ENCODE results near the gene THSD7B. TPM values are rescaled to one million over a fixed set of nuclear protein-coding genes. Genes with fewer than 3 reads are reported as not detected.
"Not testable (repeated sequence)": the region's sequence is repeated elsewhere in the genome, so short reads cannot be mapped to it uniquely, and the experiment has no call there.

Gene THSD7B
- total RNA-seq, 4 donors from 2014 or later, result under 0.01 to 0.29 (median 0.03) TPM

DNA sequence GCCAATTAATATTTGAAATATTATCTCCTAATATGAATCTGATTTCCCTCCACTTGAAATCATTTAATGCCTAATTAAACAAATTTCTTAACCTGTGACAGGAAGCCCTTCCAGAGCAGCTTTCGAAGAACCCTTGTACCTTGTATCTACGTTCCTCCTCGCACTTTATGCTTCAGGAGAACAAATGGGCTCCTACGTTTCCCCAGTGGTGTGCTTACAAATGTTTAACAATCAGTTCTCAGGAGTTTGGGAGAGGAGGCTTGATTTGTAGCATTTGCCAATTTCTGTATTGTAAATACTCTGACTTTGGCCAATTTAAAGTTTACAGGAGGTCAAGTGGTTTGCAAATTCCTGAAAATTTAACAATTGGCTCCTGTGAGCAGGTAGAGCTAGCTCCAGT lies 327.8 kb downstream of the THSD7B start:
- 88% methylated on average over 4 of the region's 4 CpGs for WGBS
- Histone ChIP-seq H3K9me3 (peaks cover 0 to under 1% (median 0%) of the 10 kb centered on the region in 4 donors), H3K27ac (replicated peaks in 1 of 4) (no peak overlapping the region), H3K4me3 (no peak overlapping the region), H3K36me3 (no peaks in the 10 kb centered on the region), H3K4me1 (no peaks in the 10 kb centered on the region), H3K27me3 (no peaks in the 10 kb centered on the region)
- intact Hi-C loops (cut with DNase I), result no loop called here
- no peak for DNase-seq (ENCODE audit: extremely low spot score)
- TF ChIP-seq POLR2AphosphoS5 (IDR thresholded peaks at IDR 0.05), result no peak
- TF ChIP-seq EP300 (IDR thresholded peaks at IDR 0.05), result no peak
- no peak for TF ChIP-seq POLR2A (IDR thresholded peaks at IDR 0.05; ENCODE audit: low read depth)
- TF ChIP-seq CTCF (IDR thresholded peaks at IDR 0.05), result no peak

- Histone ChIP-seq H3K9me3 (no peaks in the 10 kb centered on the region), H3K4me1 (no peaks in the 10 kb centered on the region), H3K27ac (replicated peaks in 1 of 4) (no peak overlapping the region), H3K4me3 (no peak overlapping the region), H3K36me3 (no peaks in the 10 kb centered on the region), H3K27me3 (no peaks in the 10 kb centered on the region)
- no peak for TF ChIP-seq POLR2AphosphoS5 (IDR thresholded peaks at IDR 0.05)
- no peak for TF ChIP-seq EP300 (IDR thresholded peaks at IDR 0.05)
- no peak for TF ChIP-seq CTCF (IDR thresholded peaks at IDR 0.05)
- TF ChIP-seq POLR2A (IDR thresholded peaks at IDR 0.05; ENCODE audit: low read depth), result no peak
- no peak for DNase-seq (ENCODE audit: extremely low spot score)
- intact Hi-C loops (cut with DNase I), result no loop called here
These were observed 330.8 kb downstream of the THSD7B start for GRCh38 chr2:137096187-137096586.

DNA sequence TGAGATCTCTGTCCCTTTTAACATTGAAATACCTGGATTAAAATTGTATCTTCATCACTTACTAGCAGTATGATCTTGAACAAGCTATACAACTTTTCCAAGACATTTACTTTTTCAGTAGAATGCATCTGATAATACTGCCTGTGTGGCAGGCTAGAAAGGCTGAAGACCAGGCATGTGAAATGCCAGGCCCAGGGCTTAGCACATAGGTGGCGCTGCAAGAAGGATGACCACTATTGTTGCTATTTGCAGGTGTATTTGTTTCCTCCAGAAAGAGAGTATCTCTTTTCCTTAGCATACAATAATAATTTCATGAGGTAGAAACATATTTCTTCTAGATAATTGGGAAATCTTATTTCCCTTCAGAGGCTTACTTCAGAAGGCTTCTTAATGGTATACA lies 331.3 kb downstream of the THSD7B start:
- intact Hi-C loops (cut with DNase I), result no loop called here
- H3K4me1 ChIP-seq, result no peaks in the 10 kb centered on the region
- no peaks in the 10 kb centered on the region for H3K36me3 ChIP-seq
- no peak for TF ChIP-seq POLR2AphosphoS5 (IDR thresholded peaks at IDR 0.05)
- no peak for TF ChIP-seq EP300 (IDR thresholded peaks at IDR 0.05)
- TF ChIP-seq CTCF (IDR thresholded peaks at IDR 0.05), result no peak
- no peak for TF ChIP-seq POLR2A (IDR thresholded peaks at IDR 0.05; ENCODE audit: low read depth)
- no peak overlapping the region for H3K27ac ChIP-seq (replicated peaks in 1 of 4)
- WGBS, result 79% methylated on average over 1 of the region's 1 CpG
- no peak for DNase-seq (ENCODE audit: extremely low spot score)
- H3K27me3 ChIP-seq, result no peaks in the 10 kb centered on the region
- no peaks in the 10 kb centered on the region for H3K9me3 ChIP-seq
- H3K4me3 ChIP-seq, result no peak overlapping the region

DNA sequence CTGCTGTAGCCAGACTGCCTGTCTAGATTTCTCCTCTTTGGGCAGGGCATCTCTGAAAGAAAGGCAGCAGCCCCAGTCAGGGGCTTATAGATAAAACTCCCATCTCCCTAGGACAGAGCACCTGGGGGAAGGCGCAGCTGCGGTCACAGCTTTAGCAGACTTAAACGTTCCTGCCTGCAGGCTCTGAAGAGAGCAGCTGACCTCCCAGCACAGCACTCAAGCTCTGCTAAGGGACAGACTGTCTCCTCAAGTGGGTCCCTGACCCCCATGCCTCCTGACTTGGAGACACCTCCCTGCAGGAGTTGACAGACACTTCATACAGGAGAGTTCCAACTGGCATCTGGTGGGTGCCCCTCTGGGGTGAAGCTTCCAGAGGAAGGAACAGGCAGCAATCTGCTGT lies 336.5 kb downstream of the THSD7B start:
- DNase-seq (ENCODE audit: extremely low spot score); H3K27me3 ChIP-seq; H3K27ac ChIP-seq (replicated peaks in 1 of 4); H3K4me1 ChIP-seq; H3K4me3 ChIP-seq; H3K36me3 ChIP-seq; intact Hi-C loops (cut with DNase I); H3K9me3 ChIP-seq: not testable (repeated sequence)
- 100% methylated on average over 2 of the region's 3 CpGs for WGBS

GRCh38 chr2:137107904-137108303 lies 342.6 kb downstream of the THSD7B start:
- intact Hi-C loops (cut with DNase I), result no loop called here

More at GRCh38 chr2:137107904-137108303, 342.6 kb downstream of the THSD7B start:
- Histone ChIP-seq H3K36me3 (no peaks in the 10 kb centered on the region), H3K4me3 (no peak overlapping the region), H3K27me3 (no peaks in the 10 kb centered on the region), H3K9me3 (peaks cover 0 to 8% (median 0%) of the 10 kb centered on the region in 4 donors), H3K4me1 (no peaks in the 10 kb centered on the region), H3K27ac (replicated peaks in 1 of 4) (no peak overlapping the region)
- no peak for DNase-seq (ENCODE audit: extremely low spot score)
- TF ChIP-seq POLR2A (IDR thresholded peaks at IDR 0.05; ENCODE audit: low read depth) (no peak), EP300 (IDR thresholded peaks at IDR 0.05) (no peak), CTCF (IDR thresholded peaks at IDR 0.05) (no peak), POLR2AphosphoS5 (IDR thresholded peaks at IDR 0.05) (no peak)

All from esophagus muscularis mucosa (tissue), 4 donors.